DOHH2 (cell line): ENCODE measurements around the gene REEP1.

Source experiments
- H3F3A ChIP-seq: fragments of 200-600 bp; sonication (generic), shearing (Covaris generic); 2 replicates; pipeline ENCODE4 v1.6.0; 2016; ENCODE audit warnings: antibody characterized with exemption, mild to moderate bottlenecking; ENCODE audit not compliant: control insufficient read depth, insufficient read depth
- H3K27ac ChIP-seq: fragments of 200-600 bp; sonication (generic); 2 replicates; pipeline ENCODE4 v1.5.1; 2014; ENCODE audit warnings: low read depth, mild to moderate bottlenecking, low read length, moderate library complexity
- H3K27me3 ChIP-seq: fragments of 200-600 bp; sonication (generic); 2 replicates; pipeline ENCODE4 v1.6.1; 2014; ENCODE audit warnings: mild to moderate bottlenecking, low read length, mixed read lengths; ENCODE audit not compliant: control insufficient read depth
- H3K36me3 ChIP-seq: fragments of 200-600 bp; sonication (generic); 2 replicates; pipeline ENCODE4 v1.6.1; 2014; ENCODE audit warnings: mild to moderate bottlenecking, low read length, moderate library complexity, mixed read lengths; ENCODE audit not compliant: control insufficient read depth
- H3K4me1 ChIP-seq: fragments of 200-600 bp; sonication (generic); 2 replicates; pipeline ENCODE4 v1.6.1; 2014; ENCODE audit warnings: mild to moderate bottlenecking, low read length, mixed read lengths; ENCODE audit not compliant: control insufficient read depth
- H3K4me2 ChIP-seq: fragments of 200-600 bp; sonication (generic); 2 replicates; pipeline ENCODE4 v1.6.0; 2014; ENCODE audit warnings: mild to moderate bottlenecking, low read length, moderate library complexity
- H3K4me3 ChIP-seq: fragments of 200-600 bp; sonication (generic); 2 replicates; pipeline ENCODE4 v1.5.1; 2014; ENCODE audit warnings: mild to moderate bottlenecking, low read length, mixed read lengths
- H3K79me2 ChIP-seq: fragments of 200-600 bp; sonication (generic); 2 replicates; pipeline ENCODE4 v1.6.1; 2014; ENCODE audit warnings: mild to moderate bottlenecking, low read length, mixed read lengths; ENCODE audit not compliant: control insufficient read depth
- H3K9me2 ChIP-seq: fragments of 200-600 bp; sonication (generic); replicated peaks from 2 replicates; pipeline ENCODE4 v1.6.1; 2014; ENCODE audit warnings: mild to moderate bottlenecking, low read length, mixed read lengths; ENCODE audit not compliant: control insufficient read depth
- H3K9me3 ChIP-seq: fragments of 200-600 bp; sonication (generic); 2 replicates; pipeline ENCODE4 v1.6.1; 2014; ENCODE audit warnings: antibody characterized with exemption, low read length, mixed read lengths; ENCODE audit not compliant: control insufficient read depth, insufficient read depth
- H4K20me1 ChIP-seq: fragments of 200-600 bp; sonication (generic); 2 replicates; pipeline ENCODE4 v1.6.0; 2014; ENCODE audit warnings: low read depth, mild to moderate bottlenecking, antibody characterized with exemption, low read length, moderate library complexity; ENCODE audit not compliant: control insufficient read depth, insufficient read depth
- EZH2phosphoT487 ChIP-seq: fragments of 200-600 bp; sonication (generic); IDR thresholded peaks from 2 replicates; pipeline ENCODE4 v1.6.1; 2017; ENCODE audit warnings: borderline replicate concordance, mild to moderate bottlenecking, antibody characterized with exemption, low read length, moderate library complexity, mixed read lengths
- TF ChIP-seq, protein P1 (sequence below): fragments of 200-600 bp; sonication (generic); IDR thresholded peaks from one replicate; pipeline ENCODE4 v1.5.1; 2014; ENCODE audit warnings: antibody characterized with exemption, mild to moderate bottlenecking, low read depth, low read length; ENCODE audit not compliant: poor library complexity, severe bottlenecking

Gene REEP1

DNA sequence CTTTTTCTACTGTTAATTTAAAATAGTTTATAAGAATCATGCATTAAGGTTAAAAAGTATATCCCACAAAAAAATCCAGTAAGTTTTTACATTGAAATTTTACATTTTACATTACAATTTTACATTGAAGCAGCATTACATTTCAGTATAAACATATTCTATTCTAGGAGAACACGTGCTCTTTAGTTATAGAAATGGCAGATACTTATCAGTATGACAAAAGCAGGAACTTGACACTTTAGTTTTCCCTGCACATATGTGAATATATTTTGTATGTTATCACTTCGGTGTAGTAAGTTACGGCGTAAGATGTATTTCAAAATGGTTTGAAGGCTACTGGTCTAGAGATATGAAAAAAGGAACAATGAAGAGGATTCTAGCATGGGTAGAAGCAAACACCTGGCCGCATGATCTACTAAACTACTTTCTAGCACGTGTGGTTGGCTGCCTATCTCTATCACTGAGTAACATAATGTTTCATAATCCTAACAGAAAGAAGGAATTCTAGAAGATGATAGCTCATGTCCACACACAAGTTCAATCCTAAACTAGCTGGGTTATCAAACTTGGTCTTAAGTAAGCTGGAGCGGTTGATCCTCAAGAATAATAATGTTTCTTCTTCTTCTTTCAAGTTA, 147.5 kb downstream of the REEP1 start:
- peaks cover 42% of the 10 kb centered on the region for H4K20me1 ChIP-seq

DNA sequence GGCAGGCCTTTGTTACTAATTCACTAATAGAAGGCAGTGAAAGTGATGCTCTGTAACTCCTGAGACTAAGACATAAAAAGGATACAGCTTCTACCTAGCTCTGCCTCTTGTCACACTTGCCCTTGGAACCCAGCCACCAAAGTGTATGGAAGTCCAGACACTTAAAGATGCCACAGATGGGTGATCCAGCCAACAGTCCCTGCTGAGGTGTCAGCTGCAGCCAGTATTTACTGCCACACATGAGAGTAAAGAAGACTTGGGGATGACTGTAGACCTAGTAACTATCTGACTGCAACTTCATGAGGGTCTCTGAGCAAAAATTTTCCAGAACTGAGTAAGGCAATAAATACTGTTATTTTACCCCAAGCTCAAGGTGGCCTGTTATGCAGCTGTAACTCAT, 151.0 kb downstream of the REEP1 start:
- H4K20me1 ChIP-seq, result peaks cover 25% of the 10 kb centered on the region
- peak overlapping the region; percentile 53 for H3K4me3 ChIP-seq
- H3K27ac ChIP-seq, result peak overlapping the region; percentile 77
- H3F3A ChIP-seq, result peaks cover 18% of the 10 kb centered on the region
- TF ChIP-seq, protein P1, sequence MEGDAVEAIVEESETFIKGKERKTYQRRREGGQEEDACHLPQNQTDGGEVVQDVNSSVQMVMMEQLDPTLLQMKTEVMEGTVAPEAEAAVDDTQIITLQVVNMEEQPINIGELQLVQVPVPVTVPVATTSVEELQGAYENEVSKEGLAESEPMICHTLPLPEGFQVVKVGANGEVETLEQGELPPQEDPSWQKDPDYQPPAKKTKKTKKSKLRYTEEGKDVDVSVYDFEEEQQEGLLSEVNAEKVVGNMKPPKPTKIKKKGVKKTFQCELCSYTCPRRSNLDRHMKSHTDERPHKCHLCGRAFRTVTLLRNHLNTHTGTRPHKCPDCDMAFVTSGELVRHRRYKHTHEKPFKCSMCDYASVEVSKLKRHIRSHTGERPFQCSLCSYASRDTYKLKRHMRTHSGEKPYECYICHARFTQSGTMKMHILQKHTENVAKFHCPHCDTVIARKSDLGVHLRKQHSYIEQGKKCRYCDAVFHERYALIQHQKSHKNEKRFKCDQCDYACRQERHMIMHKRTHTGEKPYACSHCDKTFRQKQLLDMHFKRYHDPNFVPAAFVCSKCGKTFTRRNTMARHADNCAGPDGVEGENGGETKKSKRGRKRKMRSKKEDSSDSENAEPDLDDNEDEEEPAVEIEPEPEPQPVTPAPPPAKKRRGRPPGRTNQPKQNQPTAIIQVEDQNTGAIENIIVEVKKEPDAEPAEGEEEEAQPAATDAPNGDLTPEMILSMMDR, result no peak
- no peak for TF ChIP-seq EZH2phosphoT487
- H3K4me2 ChIP-seq, result peak overlapping the region; percentile 67
- peaks cover 75% of the 10 kb centered on the region for H3K36me3 ChIP-seq
- H3K9me3 ChIP-seq, result no peaks in the 10 kb centered on the region
- peaks cover 75% of the 10 kb centered on the region for H3K4me1 ChIP-seq
- peaks cover 100% of the 10 kb centered on the region for H3K79me2 ChIP-seq
- H3K9me2 ChIP-seq, result no peaks in the 10 kb centered on the region
- no peaks in the 10 kb centered on the region for H3K27me3 ChIP-seq

More for the DNA sequence above, 147.5 kb downstream of the REEP1 start:
- no peak overlapping the region for H3K4me2 ChIP-seq
- peaks cover 82% of the 10 kb centered on the region for H3K36me3 ChIP-seq
- H3K79me2 ChIP-seq, result peaks cover 99% of the 10 kb centered on the region
- no peak overlapping the region for H3K4me3 ChIP-seq
- H3K4me1 ChIP-seq, result peaks cover 78% of the 10 kb centered on the region
- H3K9me2 ChIP-seq, result no peaks in the 10 kb centered on the region
- H3K27ac ChIP-seq, result no peak overlapping the region
- H3K27me3 ChIP-seq, result no peaks in the 10 kb centered on the region
- TF ChIP-seq, protein P1, result no peak
- TF ChIP-seq EZH2phosphoT487, result no peak
- no peaks in the 10 kb centered on the region for H3K9me3 ChIP-seq
- H3F3A ChIP-seq, result peaks cover 18% of the 10 kb centered on the region

DNA sequence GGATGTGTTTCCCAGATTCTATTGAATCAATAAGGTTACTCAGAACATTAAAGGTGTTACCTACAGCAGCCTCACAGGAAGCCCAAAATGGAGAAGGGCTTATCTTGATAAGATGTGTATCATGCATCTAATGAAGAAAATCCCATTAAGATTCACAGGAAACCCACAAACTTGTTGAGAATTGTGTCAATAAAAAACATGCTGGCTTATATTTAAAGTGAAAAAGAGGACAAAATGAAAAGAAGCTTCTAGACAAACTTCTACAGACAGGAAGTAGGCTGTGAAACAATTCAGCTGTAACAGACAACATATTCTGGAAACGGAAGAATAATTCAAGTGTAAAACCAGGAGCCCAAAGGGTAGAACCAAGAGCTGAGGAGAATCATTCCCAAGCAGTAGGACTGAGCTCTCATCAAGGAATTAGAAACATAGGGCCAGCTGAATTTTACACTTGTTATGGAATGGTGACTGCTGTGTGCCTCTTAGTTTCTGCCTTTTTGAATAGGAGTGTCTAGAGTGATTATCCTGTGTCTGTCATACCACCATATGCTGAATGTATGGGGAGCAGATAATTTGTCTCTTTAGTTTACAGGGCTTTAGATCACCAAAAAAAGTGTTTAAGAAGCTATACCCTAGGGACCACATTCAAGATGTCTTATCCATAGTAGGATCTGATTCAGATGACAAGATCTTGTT, 151.8 kb downstream of the REEP1 start:
- Histone ChIP-seq H4K20me1 (peaks cover 25% of the 10 kb centered on the region), H3K79me2 (peaks cover 100% of the 10 kb centered on the region), H3K27me3 (no peaks in the 10 kb centered on the region), H3F3A (peaks cover 18% of the 10 kb centered on the region), H3K4me1 (peaks cover 72% of the 10 kb centered on the region), H3K9me2 (no peaks in the 10 kb centered on the region), H3K36me3 (peaks cover 78% of the 10 kb centered on the region), H3K4me2 (peak overlapping the region; percentile 67), H3K27ac (peak overlapping the region; percentile 77), H3K9me3 (no peaks in the 10 kb centered on the region), H3K4me3 (peak overlapping the region; percentile 53)
- TF ChIP-seq, protein P1, result no peak
- TF ChIP-seq EZH2phosphoT487, result no peak
